Left ventricle myocardium inferior (tissue), 1 donor: ENCODE results near the gene OCA2. TPM values are rescaled to one million over a fixed set of nuclear protein-coding genes. Genes with fewer than 3 reads are reported as not detected.

Experiments
- DNase-seq: peaks from one replicate; pipeline ENCODE4 v3.0.0-alpha.2; 2020
- H3K27ac ChIP-seq: fragments of 200-600 bp; replicated peaks from 2 replicates; pipeline ENCODE4 v1.8.0; 2021
- H3K27me3 ChIP-seq: fragments of 200-600 bp; 2 replicates; pipeline ENCODE4 v1.8.0; 2021; ENCODE audit warnings: low read depth
- H3K36me3 ChIP-seq: fragments of 200-600 bp; 2 replicates; pipeline ENCODE4 v1.8.0; 2021
- H3K4me1 ChIP-seq: fragments of 200-600 bp; 2 replicates; pipeline ENCODE4 v1.8.0; 2021
- H3K4me3 ChIP-seq: fragments of 200-600 bp; 2 replicates; pipeline ENCODE4 v1.8.0; 2021; ENCODE audit warnings: mild to moderate bottlenecking, moderate library complexity
- H3K9me3 ChIP-seq: fragments of 200-600 bp; replicated peaks from 2 replicates; pipeline ENCODE4 v1.8.0; 2021
- intact Hi-C: fragments of 100-400 bp; cut with micrococcal nuclease; formaldehyde crosslinking; loops from one replicate; pipeline ENCODE4 v1.11.0; 2022
- total RNA-seq: library from RNA; stranded (reverse); fragmentation: NEBNext Ultra II Directional; extraction: Animal tissue kit (Norgen Biotek cat#: 25700); gene quantifications from one replicate; pipeline ENCODE4 v1.2.1, GENCODE V29; 2021
- TF ChIP-seq, protein P1 (sequence below): fragments of 200-600 bp; IDR thresholded peaks from 2 replicates; pipeline ENCODE4 v1.8.0; 2021; ENCODE audit warnings: antibody characterized with exemption, mild to moderate bottlenecking, borderline replicate concordance
- donor health status: DM: no; HTN: yes; CAD: no; lungs with severe emphysema.

The OCA2 gene
- total RNA-seq, 1 donor from 2014 or later = not detected

DNA sequence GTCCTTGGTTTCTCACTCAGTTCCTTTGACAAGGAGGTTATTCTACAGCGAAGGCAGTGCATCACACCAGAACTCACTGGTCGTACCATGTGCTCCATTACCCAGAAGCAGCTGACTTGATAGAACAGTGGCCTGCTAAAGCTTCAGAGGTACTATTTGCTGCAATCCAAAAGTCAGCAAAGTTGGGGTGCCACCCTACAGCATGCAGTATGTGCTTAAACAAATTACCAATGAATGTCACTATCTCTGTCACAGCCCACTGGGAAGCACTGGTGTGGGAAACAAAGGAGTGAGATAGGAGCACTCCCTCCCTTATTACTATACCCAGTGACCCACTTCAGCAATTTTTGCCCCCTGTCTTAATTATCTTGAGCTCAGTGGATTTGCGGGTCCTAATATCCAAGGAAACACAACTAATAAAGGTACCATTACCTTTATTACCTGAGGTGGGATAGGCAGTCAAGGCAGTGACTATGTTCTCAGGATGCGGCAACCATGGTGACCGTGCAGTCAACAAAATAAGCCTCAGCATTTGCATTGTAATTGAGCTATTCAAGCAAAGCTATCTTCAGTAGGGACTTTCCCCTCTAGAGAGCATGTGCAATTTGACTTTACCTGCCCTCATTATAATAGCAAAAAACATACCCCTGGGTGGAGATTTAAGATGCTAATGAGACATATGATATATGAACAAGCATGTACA lies 199.4 kb downstream of the OCA2 start:
- intact Hi-C loops = no loop called here
- Histone ChIP-seq H3K9me3 (peaks cover 11% of the 10 kb centered on the region), H3K4me3 (no peak overlapping the region), H3K4me1 (no peaks in the 10 kb centered on the region), H3K36me3 (no peaks in the 10 kb centered on the region), H3K27ac (no peak overlapping the region), H3K27me3 (peaks cover 22% of the 10 kb centered on the region)
- TF ChIP-seq, protein P1, sequence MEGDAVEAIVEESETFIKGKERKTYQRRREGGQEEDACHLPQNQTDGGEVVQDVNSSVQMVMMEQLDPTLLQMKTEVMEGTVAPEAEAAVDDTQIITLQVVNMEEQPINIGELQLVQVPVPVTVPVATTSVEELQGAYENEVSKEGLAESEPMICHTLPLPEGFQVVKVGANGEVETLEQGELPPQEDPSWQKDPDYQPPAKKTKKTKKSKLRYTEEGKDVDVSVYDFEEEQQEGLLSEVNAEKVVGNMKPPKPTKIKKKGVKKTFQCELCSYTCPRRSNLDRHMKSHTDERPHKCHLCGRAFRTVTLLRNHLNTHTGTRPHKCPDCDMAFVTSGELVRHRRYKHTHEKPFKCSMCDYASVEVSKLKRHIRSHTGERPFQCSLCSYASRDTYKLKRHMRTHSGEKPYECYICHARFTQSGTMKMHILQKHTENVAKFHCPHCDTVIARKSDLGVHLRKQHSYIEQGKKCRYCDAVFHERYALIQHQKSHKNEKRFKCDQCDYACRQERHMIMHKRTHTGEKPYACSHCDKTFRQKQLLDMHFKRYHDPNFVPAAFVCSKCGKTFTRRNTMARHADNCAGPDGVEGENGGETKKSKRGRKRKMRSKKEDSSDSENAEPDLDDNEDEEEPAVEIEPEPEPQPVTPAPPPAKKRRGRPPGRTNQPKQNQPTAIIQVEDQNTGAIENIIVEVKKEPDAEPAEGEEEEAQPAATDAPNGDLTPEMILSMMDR = no peak
- no peak for DNase-seq

DNA sequence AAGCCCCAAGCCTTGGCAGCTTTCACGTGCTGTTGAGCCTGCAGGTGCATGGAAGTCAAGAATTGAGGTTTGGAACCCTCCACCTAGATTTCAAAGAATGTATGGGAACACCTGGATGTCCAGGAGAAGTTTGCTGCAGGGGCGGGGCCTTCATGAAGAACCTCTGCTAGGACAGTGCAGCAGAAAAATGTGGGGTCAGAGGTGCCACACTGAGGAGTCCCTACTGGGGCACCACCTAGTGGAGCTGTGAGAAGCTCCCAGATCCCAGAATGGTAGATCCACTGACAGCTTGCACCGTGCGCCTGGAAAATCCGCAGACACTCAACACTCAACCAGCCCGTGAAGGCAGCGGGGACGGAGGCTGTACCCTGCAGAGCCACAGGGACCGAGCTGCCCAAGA lies 201.6 kb downstream of the OCA2 start:
- Histone ChIP-seq H3K27ac (no peak overlapping the region), H3K4me1 (no peaks in the 10 kb centered on the region), H3K4me3 (no peak overlapping the region), H3K27me3 (peaks cover 12% of the 10 kb centered on the region), H3K36me3 (no peaks in the 10 kb centered on the region), H3K9me3 (peaks cover 34% of the 10 kb centered on the region)
- intact Hi-C loops = no loop called here
- TF ChIP-seq, protein P1 = no peak
- DNase-seq = no peak

DNA sequence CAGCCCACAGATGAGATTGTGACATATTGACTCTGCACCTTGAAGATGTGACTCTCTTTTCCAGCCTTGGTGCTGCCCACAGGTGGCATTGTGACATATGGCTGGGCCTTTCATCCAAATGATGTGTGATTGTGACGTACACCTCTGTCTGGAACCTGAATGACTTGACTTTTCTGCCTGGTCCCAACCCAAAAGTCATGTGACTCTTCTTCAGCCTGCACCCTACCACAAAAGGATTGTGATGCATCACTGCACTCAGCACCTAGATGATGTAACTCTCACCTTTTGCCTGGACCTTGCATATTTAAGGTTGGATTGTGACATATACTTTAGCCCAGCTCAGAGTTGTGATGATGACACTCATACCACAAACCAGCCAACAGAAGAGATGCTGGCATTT lies 204.5 kb downstream of the OCA2 start:
- TF ChIP-seq, protein P1 = no peak
- H3K4me3 ChIP-seq = no peak overlapping the region
- H3K9me3 ChIP-seq = peaks cover 62% of the 10 kb centered on the region
- intact Hi-C loops = no loop called here
- DNase-seq = no peak
- no peaks in the 10 kb centered on the region for H3K27me3 ChIP-seq
- no peaks in the 10 kb centered on the region for H3K36me3 ChIP-seq
- no peak overlapping the region for H3K27ac ChIP-seq
- no peaks in the 10 kb centered on the region for H3K4me1 ChIP-seq

DNA sequence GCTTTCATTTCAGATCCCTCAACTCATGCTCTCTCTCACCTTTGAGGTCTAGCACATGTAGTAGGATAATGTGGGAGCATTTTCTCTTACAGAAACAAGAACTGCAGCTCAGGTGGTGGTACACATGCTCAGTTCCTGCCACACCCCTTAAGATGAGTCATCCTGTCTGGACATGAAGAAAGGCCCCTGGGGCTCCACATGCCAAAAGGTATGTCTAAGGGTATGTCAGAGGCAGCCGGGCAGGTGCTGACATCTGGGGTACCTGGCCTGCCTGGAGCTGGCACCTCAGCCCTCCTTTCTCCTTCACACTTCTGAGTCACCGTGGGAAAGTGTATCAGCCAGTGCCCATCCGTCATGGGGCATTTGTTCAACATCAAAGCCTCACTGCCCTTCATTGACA lies 209.9 kb downstream of the OCA2 start:
- peaks cover 70% of the 10 kb centered on the region for H3K9me3 ChIP-seq
- H3K27me3 ChIP-seq = peaks cover 10% of the 10 kb centered on the region
- intact Hi-C loops = no loop called here
- no peak overlapping the region for H3K27ac ChIP-seq
- TF ChIP-seq, protein P1 = no peak
- no peaks in the 10 kb centered on the region for H3K36me3 ChIP-seq
- H3K4me3 ChIP-seq = no peak overlapping the region
- no peak for DNase-seq
- H3K4me1 ChIP-seq = no peaks in the 10 kb centered on the region

DNA sequence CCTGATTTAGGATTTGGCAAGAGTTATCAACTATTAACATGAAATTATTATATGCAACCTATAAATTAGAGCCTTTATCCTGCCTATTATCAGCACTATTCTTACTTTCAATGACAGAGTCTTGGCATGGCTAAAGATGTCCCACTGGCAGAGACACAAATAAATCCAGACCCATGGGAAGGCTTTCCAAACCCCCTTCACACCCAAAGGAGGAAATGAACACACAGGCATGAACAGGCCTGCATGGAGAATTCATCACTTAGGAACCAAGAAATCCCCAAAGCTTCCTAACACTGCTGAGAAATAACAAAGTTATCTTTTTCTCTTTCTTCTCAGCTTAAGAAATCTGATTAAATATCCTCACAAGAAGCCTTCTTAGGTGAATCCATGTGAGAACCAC lies 213.9 kb downstream of the OCA2 start:
- no peak overlapping the region for H3K4me3 ChIP-seq
- intact Hi-C loops = no loop called here
- TF ChIP-seq, protein P1 = no peak
- no peak overlapping the region for H3K27ac ChIP-seq
- peaks cover 10% of the 10 kb centered on the region for H3K27me3 ChIP-seq
- H3K36me3 ChIP-seq = no peaks in the 10 kb centered on the region
- peaks cover 48% of the 10 kb centered on the region for H3K9me3 ChIP-seq
- DNase-seq = no peak
- H3K4me1 ChIP-seq = no peaks in the 10 kb centered on the region
